HG02970 (cell line): ENCODE results near the gene SMIM14.
"Not testable (repeated sequence)": the region's sequence is repeated elsewhere in the genome, so short reads cannot be mapped to it uniquely, and the experiment has no call there.

Experiments used
- ATAC-seq: cut with Tn5 transposase; IDR thresholded peaks from one replicate; pipeline ENCODE4 v1.9.1; 2021; ENCODE audit warnings: mild to moderate bottlenecking, moderate library complexity, moderate number of reproducible peaks; ENCODE audit not compliant: unreplicated experiment, low FRiP score

Gene SMIM14

DNA sequence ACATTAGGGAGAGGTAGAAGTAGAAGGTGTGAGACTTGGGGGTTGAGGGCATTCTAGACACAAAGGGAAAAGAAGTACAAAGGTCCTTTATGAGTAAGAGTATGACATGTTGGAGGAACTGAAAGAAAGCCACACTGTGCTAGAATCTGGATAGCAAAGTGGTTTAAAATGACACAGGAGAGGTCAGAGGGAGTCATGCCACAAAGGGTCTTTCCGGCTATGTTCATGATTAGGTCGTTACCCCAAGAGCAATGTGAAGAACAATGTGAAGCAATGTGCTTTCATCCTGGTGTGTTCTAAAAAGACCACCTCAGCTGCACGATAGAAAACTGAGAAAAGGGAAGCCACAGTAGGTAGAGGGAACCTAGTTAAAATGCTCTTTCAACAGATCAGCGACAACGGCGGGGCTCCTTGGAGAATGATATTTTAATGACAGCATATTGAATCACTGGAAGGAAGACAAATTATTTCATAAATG, 29.2 kb downstream of the SMIM14 start:
- ATAC-seq: peak; percentile 64

DNA sequence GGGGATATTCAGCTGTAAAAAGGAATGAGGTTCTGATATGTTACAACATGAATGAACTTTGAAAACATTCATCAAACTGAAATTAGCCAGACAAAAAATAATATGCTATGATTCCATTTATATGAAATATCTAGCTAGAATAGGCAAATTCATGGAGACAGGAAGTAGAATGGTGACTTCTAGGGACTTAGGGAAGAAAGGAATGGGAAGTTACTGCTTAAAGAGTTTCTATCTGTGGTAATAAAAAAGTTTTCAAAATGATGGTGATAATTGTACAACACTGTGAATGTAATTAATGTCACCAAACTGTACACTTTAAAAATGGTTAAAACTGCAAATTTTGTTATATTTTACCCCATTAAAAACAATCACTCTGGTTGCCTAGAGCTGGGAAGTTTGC, 30.2 kb downstream of the SMIM14 start:
- ATAC-seq: no peak

DNA sequence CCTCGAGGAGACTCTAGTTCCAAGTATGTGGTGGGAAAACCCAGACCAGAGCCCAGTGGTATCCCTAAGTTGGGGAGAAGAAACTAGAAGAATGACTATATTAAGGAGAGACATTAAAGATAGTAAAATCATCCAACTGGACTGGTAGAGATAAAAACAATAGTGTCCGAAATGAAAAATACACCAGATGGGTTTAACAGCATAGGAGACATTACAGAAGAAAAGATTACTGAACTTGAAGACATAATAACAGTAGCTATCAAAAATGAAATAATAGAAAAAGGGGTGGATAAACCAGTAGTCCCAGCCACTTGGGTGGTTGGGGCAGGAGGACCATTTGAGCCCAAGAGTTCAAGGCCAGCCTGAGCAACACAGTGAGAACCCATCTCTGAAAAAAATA, 31.9 kb downstream of the SMIM14 start:
- no peak for ATAC-seq

DNA sequence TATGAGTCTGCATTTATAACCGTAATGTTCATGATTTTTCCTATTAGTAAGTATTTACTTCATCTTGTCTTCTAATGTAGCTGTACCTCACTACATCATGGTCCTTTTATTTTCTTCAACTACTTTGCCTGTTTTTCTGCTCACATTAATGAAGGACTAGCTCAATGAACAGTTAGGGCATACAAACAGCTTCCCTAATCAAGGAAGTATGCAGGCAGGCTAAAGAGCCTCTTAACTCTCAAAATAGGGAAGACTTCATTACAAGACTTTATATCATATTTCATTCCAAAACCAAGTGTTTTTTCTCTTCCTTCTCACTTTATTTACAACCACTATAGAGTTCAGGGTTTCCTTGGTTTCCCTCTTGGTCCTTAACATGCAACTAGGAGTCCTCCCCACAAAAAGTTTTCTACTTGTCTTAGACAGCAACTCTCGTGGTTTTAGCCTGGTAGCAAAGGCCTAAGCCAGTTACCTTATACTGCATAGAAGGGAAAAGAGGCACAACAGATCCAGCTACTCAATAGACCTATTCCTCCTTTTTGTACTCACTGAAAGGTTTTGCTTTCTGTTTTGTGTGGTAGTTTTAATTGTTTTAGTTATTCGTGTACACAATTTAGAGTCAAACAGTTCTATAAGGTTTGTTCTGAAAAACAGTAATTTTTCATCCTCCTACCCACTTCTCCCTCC, 40.8 kb downstream of the SMIM14 start:
- ATAC-seq: no peak

DNA sequence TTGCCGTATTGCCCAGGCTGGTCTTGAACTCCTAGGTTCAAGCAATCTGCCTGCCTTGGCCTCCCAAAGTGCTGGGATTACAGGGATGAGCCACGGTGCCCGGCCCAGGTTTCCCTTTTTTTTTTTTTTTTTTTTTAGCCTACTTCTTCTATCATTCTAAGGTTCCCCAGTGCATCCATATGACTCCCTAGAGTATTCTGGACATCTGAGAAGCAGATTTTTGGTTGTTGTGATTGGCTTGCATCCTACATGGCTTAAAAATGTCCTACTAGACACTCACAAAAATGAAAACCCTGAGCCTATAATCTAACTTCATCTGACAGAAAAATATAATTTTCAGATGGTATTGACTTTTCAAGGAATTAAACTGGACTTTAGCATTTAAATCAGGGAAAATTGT, 41.7 kb downstream of the SMIM14 start:
- ATAC-seq: no peak

DNA sequence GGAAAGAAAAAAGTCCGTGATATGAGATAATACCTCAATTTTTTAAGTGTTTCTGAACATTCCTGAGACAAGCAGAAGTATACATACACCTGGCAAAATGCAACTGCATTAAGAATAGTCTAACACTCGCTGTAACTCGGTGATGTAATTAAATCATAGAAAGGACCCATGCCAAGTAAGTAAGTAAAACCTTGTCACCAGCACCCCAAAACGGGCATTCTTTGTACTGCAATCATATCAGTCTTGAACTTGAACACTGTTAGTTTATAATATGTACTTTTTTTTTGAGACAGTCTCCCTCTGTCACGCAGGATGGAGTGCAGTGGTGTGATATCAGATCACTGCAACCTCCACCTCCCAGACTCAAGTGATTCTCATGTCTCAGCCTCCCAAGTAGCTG, 47.4 kb downstream of the SMIM14 start:
- ATAC-seq: no peak

DNA sequence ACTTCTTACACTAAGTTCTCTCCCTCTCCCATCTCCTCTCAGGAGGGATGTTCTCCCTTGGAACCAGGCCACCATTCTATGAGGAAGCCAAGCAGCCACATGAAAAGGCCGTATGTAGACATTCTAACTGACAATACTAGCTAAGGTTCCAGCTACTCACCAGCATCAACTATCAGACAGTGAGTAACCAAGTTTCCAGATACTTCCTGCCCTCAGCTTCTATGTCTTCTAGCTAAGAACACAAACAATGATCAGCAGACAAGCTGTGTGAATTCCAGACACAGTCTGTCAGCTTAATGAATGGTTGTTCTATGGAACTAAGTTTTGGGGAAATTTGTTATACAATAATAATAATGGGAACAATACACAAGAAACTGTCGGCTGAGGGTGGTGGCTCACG, 50.8 kb downstream of the SMIM14 start:
- no peak for ATAC-seq

DNA sequence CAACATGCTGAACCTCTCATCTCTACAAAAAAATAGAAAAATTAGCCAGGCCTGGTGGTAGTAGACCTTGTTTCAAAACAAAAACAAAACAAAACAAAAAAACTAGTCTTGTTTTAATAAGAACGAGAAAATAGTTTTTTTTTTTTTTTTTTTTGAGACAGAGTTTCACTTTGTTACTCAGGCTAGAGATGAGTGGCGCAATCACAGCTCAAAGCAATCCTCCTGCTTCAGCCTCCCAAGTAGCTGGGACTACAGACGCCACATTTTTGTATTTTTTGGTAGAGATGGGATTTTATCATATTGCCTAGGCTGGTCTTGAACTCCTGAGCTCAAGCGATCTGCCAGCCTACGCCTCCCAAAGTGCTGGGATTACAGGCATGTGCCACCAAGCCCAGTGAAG, 63.7 kb downstream of the SMIM14 start:
- ATAC-seq: no peak

DNA sequence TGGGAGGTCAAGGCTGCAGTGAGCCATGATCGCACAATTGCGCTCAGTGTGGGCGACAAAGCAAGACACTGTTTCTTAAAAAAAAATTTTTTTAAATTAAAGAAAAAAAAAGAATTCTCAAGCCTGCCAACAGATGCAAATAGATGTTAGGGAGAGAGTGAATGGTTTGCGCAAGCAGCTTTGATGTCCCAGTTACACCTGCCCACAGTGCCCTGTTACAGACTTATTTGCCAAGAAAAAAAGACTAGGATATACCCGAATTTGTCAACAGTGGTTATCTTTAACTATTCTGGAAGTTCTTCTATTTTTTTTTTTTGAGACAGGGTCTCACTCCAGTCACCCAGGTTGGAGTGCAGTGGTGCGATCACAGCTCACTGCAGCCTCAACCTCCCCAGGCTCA, 67.2 kb downstream of the SMIM14 start:
- no peak for ATAC-seq

DNA sequence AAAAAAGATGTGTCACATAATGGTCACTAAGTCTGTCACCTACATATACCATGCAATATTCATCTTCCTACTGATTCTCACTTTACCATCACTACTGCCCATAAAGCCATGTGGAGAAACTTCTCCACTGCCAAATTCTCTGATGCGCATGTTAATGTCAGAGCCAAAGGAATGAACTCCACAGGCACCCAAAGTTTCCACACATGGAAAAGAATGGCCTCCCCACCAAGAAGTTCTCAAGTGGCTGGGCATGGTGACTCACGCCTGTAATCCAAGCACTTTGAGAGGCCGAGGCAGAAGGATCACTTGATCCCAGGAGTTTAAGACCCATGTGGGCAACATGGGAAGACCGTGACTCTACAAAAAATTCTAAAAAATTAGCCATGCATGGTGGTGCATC, 67.6 kb downstream of the SMIM14 start:
- no peak for ATAC-seq

DNA sequence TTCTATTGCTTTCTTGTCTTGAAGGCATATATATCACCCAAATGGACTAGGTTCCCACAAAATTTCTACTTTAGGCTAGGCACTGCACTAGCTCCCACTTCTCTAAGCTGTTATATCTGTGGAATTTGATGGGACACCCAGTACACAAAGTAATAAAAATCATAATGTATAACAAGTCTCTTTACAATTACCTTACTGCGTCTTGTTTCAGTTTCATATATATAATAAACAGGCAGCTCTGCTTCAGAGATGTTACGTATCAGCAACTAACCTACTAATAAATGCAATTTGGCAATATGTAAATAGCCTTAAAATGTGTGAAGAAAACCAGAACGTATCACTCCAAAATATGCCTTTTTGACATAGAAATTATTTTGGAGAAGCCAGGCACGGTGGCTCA, 69.5 kb downstream of the SMIM14 start:
- ATAC-seq: no peak

DNA sequence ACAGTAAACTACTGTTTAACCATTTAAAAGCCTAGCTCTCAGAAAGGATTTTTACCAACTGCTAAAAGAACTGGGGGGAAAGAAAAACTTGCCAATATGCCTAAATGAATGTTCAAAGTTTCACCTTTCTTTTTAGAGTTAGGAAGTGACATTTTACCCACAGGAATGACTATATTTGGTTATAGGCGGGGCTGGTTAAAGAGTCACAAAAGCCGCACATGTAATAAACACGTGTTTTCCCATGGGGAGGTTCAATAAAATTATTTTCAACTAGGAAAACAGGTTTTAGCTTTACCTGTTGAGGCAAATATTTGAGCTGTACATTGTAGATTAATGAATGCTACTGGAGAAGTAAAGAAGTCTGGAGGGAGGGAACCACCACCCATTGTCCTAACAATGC, 69.9 kb downstream of the SMIM14 start:
- no peak for ATAC-seq

DNA sequence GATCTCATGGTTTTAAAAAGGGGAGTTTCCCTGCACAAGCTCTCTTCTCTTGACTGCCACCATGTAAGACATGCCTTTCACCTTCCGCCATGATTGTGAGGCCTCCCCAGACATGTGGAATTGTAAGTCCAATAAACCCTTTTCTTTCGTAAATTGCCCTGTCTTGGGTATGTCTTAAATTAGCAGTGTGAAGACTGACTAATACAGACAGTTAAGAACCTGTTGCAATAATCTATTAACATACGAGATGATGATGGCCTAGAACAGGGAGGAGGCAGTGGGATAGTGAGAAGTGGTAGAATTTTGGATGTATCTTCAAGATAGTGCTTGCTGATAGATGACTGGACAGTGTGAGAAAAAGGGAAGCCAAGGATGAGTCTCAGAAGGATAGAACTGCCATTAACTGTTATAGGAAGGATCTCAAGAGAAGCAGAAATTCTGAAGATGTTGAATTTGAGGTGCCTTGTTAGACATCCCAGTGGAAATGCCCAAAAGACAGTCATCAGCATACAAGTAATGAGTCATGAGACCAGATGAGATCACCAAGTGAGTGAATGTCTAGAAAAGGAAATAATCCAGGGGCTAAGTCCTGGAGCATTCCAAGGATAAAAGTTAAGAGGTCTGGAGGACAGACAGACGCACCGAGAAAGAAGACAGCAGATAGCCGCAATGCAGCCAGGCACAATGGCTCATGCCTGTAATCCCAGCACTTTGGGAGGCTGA, 72.6 kb downstream of the SMIM14 start:
- no peak for ATAC-seq

DNA sequence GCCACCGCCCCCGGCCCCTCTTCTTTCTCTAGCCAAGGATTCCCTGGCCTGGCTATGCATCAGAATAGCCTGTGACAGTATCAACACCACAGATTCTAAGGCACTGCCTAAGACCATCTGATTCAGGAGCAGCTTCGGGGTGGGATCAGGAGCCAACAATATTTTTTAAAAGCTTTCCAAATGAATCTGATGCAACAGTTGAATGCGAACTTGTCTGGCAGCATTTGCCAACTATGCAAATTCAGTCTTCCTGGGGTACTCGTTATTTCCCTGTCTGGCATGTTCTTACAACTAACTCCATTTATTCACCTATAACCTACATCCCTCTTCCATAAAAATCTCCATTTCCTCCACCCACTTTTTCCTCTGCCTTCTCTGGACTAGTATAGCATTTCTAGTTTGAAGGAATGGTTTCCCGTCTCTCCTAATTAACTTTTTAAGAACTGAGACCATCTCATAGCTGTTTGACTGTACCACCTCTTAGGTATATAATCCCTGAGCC, 75.3 kb downstream of the SMIM14 start:
- no peak for ATAC-seq

DNA sequence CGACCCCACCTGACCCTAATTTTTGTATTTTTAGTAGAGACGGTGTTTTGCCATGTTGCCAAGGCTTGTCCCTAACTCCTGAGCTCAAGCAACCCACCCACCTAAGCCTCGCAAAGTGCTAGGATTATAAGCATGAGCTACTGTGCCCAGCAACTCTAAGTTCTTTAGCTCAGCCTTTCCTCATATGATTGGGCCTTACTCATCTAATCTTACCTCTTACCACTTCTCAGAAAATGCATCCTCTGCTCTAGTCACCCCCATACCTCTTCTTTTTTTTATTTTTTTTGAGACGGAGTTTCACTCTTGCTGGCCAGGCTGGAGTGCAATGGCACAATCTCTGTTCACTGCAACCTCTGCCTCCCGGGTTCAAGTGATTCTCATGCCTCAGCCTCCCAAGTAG, 75.9 kb downstream of the SMIM14 start:
- ATAC-seq: no peak

DNA sequence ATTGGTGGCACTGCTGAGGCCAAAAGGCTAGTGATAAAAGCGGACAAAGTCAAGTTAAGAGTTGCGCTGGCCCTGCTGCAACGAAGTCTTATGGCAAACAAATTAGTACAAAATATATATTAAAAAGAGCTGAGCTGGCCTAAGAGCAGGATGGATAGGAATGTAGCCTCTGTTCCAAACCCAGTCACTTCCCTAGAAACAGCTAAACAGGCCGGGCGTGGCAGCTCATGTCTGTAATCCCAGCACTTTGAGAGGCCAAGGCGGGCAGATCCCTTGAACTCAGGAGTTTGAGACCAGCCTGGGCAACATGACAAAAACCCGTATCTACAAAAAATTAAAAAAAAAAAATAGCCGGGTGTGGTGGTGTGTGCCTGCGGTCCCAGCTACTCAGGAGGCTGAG, 79.0 kb downstream of the SMIM14 start:
- ATAC-seq: no peak

DNA sequence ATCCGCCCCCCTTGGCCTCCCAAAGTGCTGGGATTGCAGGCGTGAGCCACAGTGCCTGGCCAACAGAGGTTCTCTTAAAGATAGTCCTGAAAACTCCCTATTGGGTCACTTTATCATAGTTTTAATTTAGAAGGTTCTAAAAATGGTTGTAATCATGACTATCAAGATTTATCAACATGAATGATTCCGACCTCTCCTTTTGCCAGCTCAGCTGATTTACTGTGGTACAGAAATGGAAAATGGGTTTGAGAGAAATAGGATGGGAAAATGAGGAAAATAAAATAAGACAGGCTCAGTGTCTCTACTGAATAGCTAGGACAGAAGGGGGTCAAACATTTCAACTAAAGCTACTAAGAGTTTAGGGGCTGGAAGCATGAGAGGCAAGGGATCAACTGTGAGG, 83.2 kb downstream of the SMIM14 start:
- no peak for ATAC-seq

DNA sequence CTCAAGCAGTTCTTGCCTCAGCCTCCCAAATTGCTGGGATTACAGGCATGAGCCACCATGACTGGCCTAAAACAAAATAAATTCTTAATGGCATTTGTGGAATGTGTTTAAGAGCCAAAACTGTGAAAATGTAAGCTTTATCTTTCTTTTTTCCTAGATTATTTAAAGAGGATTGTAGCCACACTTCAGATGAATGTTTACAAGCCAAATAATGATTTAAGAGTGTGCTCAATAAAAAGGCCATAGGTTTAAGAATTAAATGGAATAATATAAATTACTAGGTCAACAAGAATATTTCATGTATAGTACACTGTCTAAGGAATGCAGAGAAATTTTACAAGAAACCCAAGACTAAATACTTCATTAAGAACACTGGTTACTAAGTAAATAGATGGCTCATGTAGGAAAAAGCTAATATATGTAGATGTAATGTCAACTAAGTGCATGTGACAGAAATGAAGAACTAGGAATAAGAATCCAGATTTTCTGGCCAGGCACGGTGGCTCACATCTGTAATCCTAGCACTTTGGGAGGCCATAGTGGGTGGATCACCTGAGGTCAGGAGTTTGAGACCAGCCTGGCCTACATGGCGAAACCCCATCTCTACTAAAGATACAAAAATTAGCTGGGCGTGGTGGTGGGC, 90.1 kb downstream of the SMIM14 start:
- ATAC-seq: no peak

DNA sequence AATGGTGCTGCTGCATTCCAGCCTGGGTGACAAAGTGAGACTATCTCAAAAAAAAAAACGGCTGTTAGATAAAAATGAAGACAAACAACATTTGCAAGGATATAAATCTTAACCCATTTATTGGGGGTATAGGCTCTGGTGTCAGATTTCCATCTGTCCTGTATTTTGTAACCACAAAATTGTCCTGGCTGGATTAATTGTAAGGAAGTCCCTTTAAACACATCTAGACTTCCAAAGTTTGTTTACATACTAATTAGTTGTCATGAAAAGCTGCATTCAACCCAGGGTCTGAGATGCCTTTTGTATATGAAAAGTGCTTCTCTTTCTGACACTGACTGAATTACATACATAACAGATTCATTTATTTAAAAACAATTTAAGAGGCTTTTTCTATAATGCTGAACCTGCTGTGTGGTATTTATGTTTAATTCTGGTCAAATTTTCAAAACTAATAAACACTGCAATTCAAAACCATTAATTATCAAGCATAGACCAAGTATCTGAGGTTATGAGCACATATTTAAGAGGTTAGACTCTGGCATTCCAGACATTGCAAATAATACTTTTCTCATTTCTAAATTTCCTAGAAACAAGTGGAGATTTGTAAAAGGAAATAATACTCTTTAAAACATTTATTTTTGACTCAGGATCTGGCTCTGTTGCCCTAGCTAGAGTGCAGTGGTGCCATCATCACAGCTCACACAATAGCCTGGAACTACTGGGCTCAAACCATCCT, 93.9 kb downstream of the SMIM14 start:
- no peak for ATAC-seq

DNA sequence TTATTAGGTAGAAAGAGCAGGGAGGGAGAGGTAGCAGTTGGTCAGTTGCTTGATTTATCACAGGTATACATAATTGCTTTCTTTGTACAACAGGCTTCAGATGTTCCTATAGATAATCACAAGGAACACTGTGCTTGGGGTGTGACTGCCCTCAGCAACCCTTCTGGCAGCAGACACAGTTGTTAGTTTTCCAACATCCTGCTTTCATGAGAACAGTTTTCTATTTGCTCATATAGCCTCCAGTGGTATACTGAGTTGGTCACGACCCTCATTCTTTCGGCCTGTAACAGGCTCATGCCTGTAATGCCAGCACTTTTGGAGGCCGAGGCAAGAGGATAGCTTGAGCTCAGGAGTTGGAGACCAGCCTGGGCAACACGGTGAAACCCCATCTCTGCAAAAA, 94.6 kb downstream of the SMIM14 start:
- ATAC-seq: not testable (repeated sequence)

DNA sequence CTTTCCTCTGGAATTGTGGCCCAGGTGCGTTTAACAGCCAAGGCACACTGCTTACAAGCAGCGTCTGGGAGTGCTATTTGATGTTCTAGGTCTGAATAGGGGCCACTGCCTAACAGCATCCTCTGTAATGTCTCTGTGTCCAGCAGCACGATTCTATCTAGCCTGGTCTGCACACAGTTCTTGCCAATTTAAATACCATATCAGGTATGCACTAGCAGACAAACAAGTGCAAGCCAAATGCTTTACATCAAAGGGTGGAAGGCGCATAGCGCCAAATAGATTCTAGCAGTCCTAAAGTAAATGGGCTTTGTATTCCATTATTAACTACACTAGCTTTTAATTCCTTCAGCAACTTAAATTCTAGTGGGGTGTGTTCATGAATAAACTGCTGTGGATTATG, 95.6 kb downstream of the SMIM14 start:
- ATAC-seq: no peak
